Right atrium auricular region (tissue), 2 donors: ENCODE data around the gene TFCP2L1. TPM values are rescaled to one million over a fixed set of nuclear protein-coding genes. Genes with fewer than 3 reads are reported as not detected.

Experiments
- DNase-seq: peaks from one replicate; pipeline ENCODE4 v3.0.0-alpha.2; 2019; ENCODE audit warnings: low spot score
- H3K27ac ChIP-seq, 2 donors: fragments of 200-600 bp; sonication (generic); 1 replicate in 1 of 2; 2 replicates in 1 of 2; pipeline ENCODE4 v1.5.1; 2016 to 2019
- H3K27me3 ChIP-seq, 2 donors: fragments of 200-600 bp; sonication (generic); one replicate each; pipeline versions ENCODE4 v1.5.1 to v1.6.0; 2017 to 2019
- H3K36me3 ChIP-seq: fragments of 200-600 bp; sonication (generic); one replicate; pipeline ENCODE4 v1.5.1; 2016
- H3K4me1 ChIP-seq, 2 donors: fragments of 200-600 bp; sonication (generic); one replicate each; pipeline versions ENCODE4 v1.5.1 to v1.6.0; 2017 to 2019
- H3K4me3 ChIP-seq, 2 donors: fragments of 200-600 bp; sonication (generic); 1 replicate in 1 of 2; 2 replicates in 1 of 2; pipeline ENCODE4 v1.5.1; 2017 to 2019; ENCODE audit warnings: mild to moderate bottlenecking in 1 of 2, moderate library complexity in 1 of 2
- H3K9me3 ChIP-seq, 2 donors: fragments of 200-600 bp; sonication (generic); one replicate each; pipeline ENCODE4 v1.5.1; 2019
- CTCF ChIP-seq, 2 donors: fragments of 200-600 bp; sonication (generic); IDR thresholded peaks; one replicate each; pipeline ENCODE4 v1.5.1; 2019; ENCODE audit warnings: antibody characterized with exemption in 2 of 2
- total RNA-seq, 2 donors: library from RNA; depleted of rRNA; stranded (reverse); fragments of >200 nt; gene quantifications; one replicate each; pipeline ENCODE4 v1.1.0, GENCODE V29; 2016

Gene TFCP2L1
- total RNA-seq, 2 donors from 2014 or later, result 0.28 to 0.44 TPM

GRCh38 chr2:121196132-121196848 lies 88.7 kb downstream of the TFCP2L1 start:
- no peaks in the 10 kb centered on the region for H3K27me3 ChIP-seq
- TF ChIP-seq CTCF (IDR thresholded peaks at IDR 0.05), result no peak
- H3K36me3 ChIP-seq, result no peaks in the 10 kb centered on the region
- no peak overlapping the region for H3K4me3 ChIP-seq
- H3K9me3 ChIP-seq, result no peaks in the 10 kb centered on the region
- DNase-seq, result no peak
- H3K4me1 ChIP-seq, result peaks cover 0 to 12% of the 10 kb centered on the region in 2 donors
- H3K27ac ChIP-seq, result peak overlapping the region in 1 of 2 donors; percentile 68

- Histone ChIP-seq H3K27ac (no peak overlapping the region), H3K4me1 (peaks cover 0 to 12% of the 10 kb centered on the region in 2 donors), H3K36me3 (no peaks in the 10 kb centered on the region), H3K27me3 (no peaks in the 10 kb centered on the region), H3K4me3 (no peak overlapping the region), H3K9me3 (no peaks in the 10 kb centered on the region)
- no peak for DNase-seq
- TF ChIP-seq CTCF (IDR thresholded peaks at IDR 0.05), result no peak
These were observed 90.0 kb downstream of the TFCP2L1 start for GRCh38 chr2:121195036-121195435.

GRCh38 chr2:121194626-121195025 lies 90.4 kb downstream of the TFCP2L1 start:
- no peaks in the 10 kb centered on the region for H3K36me3 ChIP-seq
- H3K27me3 ChIP-seq, result no peaks in the 10 kb centered on the region
- H3K4me1 ChIP-seq, result peaks cover 0 to 12% of the 10 kb centered on the region in 2 donors
- no peak overlapping the region for H3K4me3 ChIP-seq
- H3K27ac ChIP-seq, result no peak overlapping the region
- TF ChIP-seq CTCF (IDR thresholded peaks at IDR 0.05), result no peak
- no peaks in the 10 kb centered on the region for H3K9me3 ChIP-seq
- no peak for DNase-seq

- DNase-seq, result no peak
- no peak overlapping the region for H3K27ac ChIP-seq
- no peaks in the 10 kb centered on the region for H3K27me3 ChIP-seq
- no peaks in the 10 kb centered on the region for H3K36me3 ChIP-seq
- H3K4me3 ChIP-seq, result no peak overlapping the region
- peaks cover 0 to 12% of the 10 kb centered on the region in 2 donors for H3K4me1 ChIP-seq
- TF ChIP-seq CTCF (IDR thresholded peaks at IDR 0.05), result no peak
- no peaks in the 10 kb centered on the region for H3K9me3 ChIP-seq
These were observed 91.8 kb downstream of the TFCP2L1 start for GRCh38 chr2:121193185-121193584.

GRCh38 chr2:121192576-121192975 lies 92.4 kb downstream of the TFCP2L1 start:
- Histone ChIP-seq H3K9me3 (no peaks in the 10 kb centered on the region), H3K27me3 (no peaks in the 10 kb centered on the region), H3K4me3 (no peak overlapping the region), H3K4me1 (peaks cover 0 to 10% of the 10 kb centered on the region in 2 donors), H3K36me3 (no peaks in the 10 kb centered on the region), H3K27ac (no peak overlapping the region)
- DNase-seq, result no peak
- TF ChIP-seq CTCF (IDR thresholded peaks at IDR 0.05), result no peak
